Neural progenitor cell (in vitro differentiated cells): ENCODE measurements around the gene PTPRN2. TPM values are rescaled to one million over a fixed set of nuclear protein-coding genes. Genes with fewer than 3 reads are reported as not detected.

Experiments
- DNase-seq: peaks from one replicate; pipeline ENCODE4 v3.0.0-alpha.2; 2016; ENCODE audit warnings: low spot score
- H2AFZ ChIP-seq: fragments of 200-600 bp; sonication (generic); replicated peaks from 2 replicates; pipeline ENCODE4 v1.6.1; 2016; ENCODE audit warnings: antibody characterized with exemption
- H3F3A ChIP-seq: fragments of 200-600 bp; sonication (generic); 2 replicates; pipeline ENCODE4 v1.6.1; 2016; ENCODE audit warnings: antibody characterized with exemption, low read depth
- H3K27ac ChIP-seq: fragments of 200-600 bp; sonication (generic); 2 replicates; pipeline ENCODE4 v1.5.1; 2016; ENCODE audit warnings: mild to moderate bottlenecking
- H3K27me3 ChIP-seq: fragments of 200-600 bp; sonication (generic); 2 replicates; pipeline ENCODE4 v1.6.1; 2016; ENCODE audit warnings: mild to moderate bottlenecking, moderate library complexity
- H3K36me3 ChIP-seq: fragments of 200-600 bp; sonication (generic); 2 replicates; pipeline ENCODE4 v1.5.1; 2016
- H3K4me1 ChIP-seq: fragments of 200-600 bp; sonication (generic); 2 replicates; pipeline ENCODE4 v1.6.1; 2016; ENCODE audit warnings: mixed run types
- H3K4me2 ChIP-seq: fragments of 200-600 bp; sonication (generic); 2 replicates; pipeline ENCODE4 v1.6.1; 2016
- H3K4me3 ChIP-seq: fragments of 200-600 bp; sonication (generic); 2 replicates; pipeline ENCODE4 v1.5.1; 2016
- H3K79me2 ChIP-seq: fragments of 200-600 bp; sonication (generic); 2 replicates; pipeline ENCODE4 v1.6.1; 2016; ENCODE audit warnings: low read depth
- H3K9ac ChIP-seq: fragments of 200-600 bp; sonication (generic); 2 replicates; pipeline ENCODE4 v1.6.1; 2016
- H3K9me3 ChIP-seq: fragments of 200-600 bp; sonication (generic); 2 replicates; pipeline ENCODE4 v1.5.1; 2016; ENCODE audit warnings: low read depth
- H4K20me1 ChIP-seq: fragments of 200-600 bp; sonication (generic); 2 replicates; pipeline ENCODE4 v1.6.1; 2016; ENCODE audit warnings: low read depth
- H3K27ac Mint-ChIP-seq: 3 replicates; pipeline ENCODE4 v1.8.0; 2021; ENCODE audit warnings: mixed read lengths
- H3K27me3 Mint-ChIP-seq: 2 replicates; pipeline ENCODE4 v1.8.0; 2022; ENCODE audit warnings: low read depth, mild to moderate bottlenecking, inconsistent platforms, moderate library complexity, mixed read lengths; ENCODE audit not compliant: insufficient read depth
- H3K36me3 Mint-ChIP-seq: 3 replicates; pipeline ENCODE4 v1.8.0; 2021; ENCODE audit warnings: mixed read lengths
- H3K4me1 Mint-ChIP-seq: 3 replicates; pipeline ENCODE4 v1.8.0; 2021; ENCODE audit warnings: mixed read lengths
- H3K4me3 Mint-ChIP-seq: 3 replicates; pipeline ENCODE4 v1.8.0; 2021; ENCODE audit warnings: mild to moderate bottlenecking, moderate library complexity, mixed read lengths
- H3K9me3 Mint-ChIP-seq: 3 replicates; pipeline ENCODE4 v1.8.0; 2020; ENCODE audit warnings: mixed read lengths
- EZH2 ChIP-seq: fragments of 200-600 bp; sonication (generic); IDR thresholded peaks from 2 replicates; pipeline ENCODE4 v1.6.1; 2017; ENCODE audit warnings: antibody characterized with exemption, mild to moderate bottlenecking, moderate library complexity
- EZH2phosphoT487 ChIP-seq: fragments of 200-600 bp; sonication (generic); IDR thresholded peaks from 2 replicates; pipeline ENCODE4 v1.6.1; 2017; ENCODE audit warnings: antibody characterized with exemption
- total RNA-seq: library from RNA; depleted of rRNA; stranded (reverse); fragments of >200 nt; gene quantifications from 2 replicates; pipeline ENCODE4 v1.2.3, GENCODE V29; 2015; ENCODE audit warnings: low replicate concordance
- TF ChIP-seq, protein P1 (sequence below): fragments of 200-600 bp; sonication (generic); IDR thresholded peaks from 2 replicates; pipeline ENCODE4 v1.5.1; 2017; ENCODE audit warnings: antibody characterized with exemption, mild to moderate bottlenecking

PTPRN2 gene
- total RNA-seq, 1 donor from 2014 or later, result 3.0 TPM

GRCh38 chr7:157970744-157971143, 616.9 kb downstream of the PTPRN2 start:
- no peak overlapping the region for H3K4me3 Mint-ChIP-seq

GRCh38 chr7:157969995-157970394, 617.6 kb downstream of the PTPRN2 start:
- TF ChIP-seq EZH2phosphoT487, result no peak
- TF ChIP-seq, protein P1, sequence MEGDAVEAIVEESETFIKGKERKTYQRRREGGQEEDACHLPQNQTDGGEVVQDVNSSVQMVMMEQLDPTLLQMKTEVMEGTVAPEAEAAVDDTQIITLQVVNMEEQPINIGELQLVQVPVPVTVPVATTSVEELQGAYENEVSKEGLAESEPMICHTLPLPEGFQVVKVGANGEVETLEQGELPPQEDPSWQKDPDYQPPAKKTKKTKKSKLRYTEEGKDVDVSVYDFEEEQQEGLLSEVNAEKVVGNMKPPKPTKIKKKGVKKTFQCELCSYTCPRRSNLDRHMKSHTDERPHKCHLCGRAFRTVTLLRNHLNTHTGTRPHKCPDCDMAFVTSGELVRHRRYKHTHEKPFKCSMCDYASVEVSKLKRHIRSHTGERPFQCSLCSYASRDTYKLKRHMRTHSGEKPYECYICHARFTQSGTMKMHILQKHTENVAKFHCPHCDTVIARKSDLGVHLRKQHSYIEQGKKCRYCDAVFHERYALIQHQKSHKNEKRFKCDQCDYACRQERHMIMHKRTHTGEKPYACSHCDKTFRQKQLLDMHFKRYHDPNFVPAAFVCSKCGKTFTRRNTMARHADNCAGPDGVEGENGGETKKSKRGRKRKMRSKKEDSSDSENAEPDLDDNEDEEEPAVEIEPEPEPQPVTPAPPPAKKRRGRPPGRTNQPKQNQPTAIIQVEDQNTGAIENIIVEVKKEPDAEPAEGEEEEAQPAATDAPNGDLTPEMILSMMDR, result no peak
- TF ChIP-seq EZH2, result no peak
- no peaks in the 10 kb centered on the region for H3K9me3 ChIP-seq
- Mint-ChIP-seq H3K27ac (no peak overlapping the region), H3K27me3 (peaks cover 2% of the 10 kb centered on the region), H3K4me3 (no peak overlapping the region), H3K36me3 (no peaks in the 10 kb centered on the region), H3K4me1 (no peaks in the 10 kb centered on the region), H3K9me3 (peaks cover 4% of the 10 kb centered on the region)
- no peak overlapping the region for H3K4me3 ChIP-seq
- no peaks in the 10 kb centered on the region for H3K36me3 ChIP-seq
- H3K27ac ChIP-seq, result no peak overlapping the region
- H3K4me2 ChIP-seq, result no peak overlapping the region
- H2AFZ ChIP-seq, result no peak overlapping the region
- no peaks in the 10 kb centered on the region for H4K20me1 ChIP-seq
- DNase-seq, result no peak
- no peak overlapping the region for H3K9ac ChIP-seq
- H3K27me3 ChIP-seq, result no peaks in the 10 kb centered on the region
- no peaks in the 10 kb centered on the region for H3K4me1 ChIP-seq
- H3F3A ChIP-seq, result no peaks in the 10 kb centered on the region
- H3K79me2 ChIP-seq, result no peaks in the 10 kb centered on the region

More at GRCh38 chr7:157970744-157971143, 616.9 kb downstream of the PTPRN2 start:
- no peak overlapping the region for H3K4me2 ChIP-seq
- Mint-ChIP-seq H3K27ac (no peak overlapping the region), H3K9me3 (peaks cover 12% of the 10 kb centered on the region), H3K4me1 (no peaks in the 10 kb centered on the region), H3K27me3 (peaks cover 2% of the 10 kb centered on the region), H3K36me3 (peaks cover 4% of the 10 kb centered on the region)
- no peaks in the 10 kb centered on the region for H3K27me3 ChIP-seq
- H3K27ac ChIP-seq, result no peak overlapping the region
- H3K9ac ChIP-seq, result no peak overlapping the region
- no peaks in the 10 kb centered on the region for H3K9me3 ChIP-seq
- H3F3A ChIP-seq, result no peaks in the 10 kb centered on the region
- H3K79me2 ChIP-seq, result no peaks in the 10 kb centered on the region
- TF ChIP-seq EZH2 (no peak), EZH2phosphoT487 (no peak)
- no peaks in the 10 kb centered on the region for H4K20me1 ChIP-seq
- H3K4me1 ChIP-seq, result no peaks in the 10 kb centered on the region
- no peak for DNase-seq
- no peak overlapping the region for H2AFZ ChIP-seq
- no peaks in the 10 kb centered on the region for H3K36me3 ChIP-seq
- no peak overlapping the region for H3K4me3 ChIP-seq

GRCh38 chr7:157966490-157966889, 621.1 kb downstream of the PTPRN2 start:
- Histone ChIP-seq H3K27ac (no peak overlapping the region), H3K4me3 (no peak overlapping the region), H3K9ac (no peak overlapping the region), H3K4me2 (no peak overlapping the region), H3K27me3 (peaks cover 16% of the 10 kb centered on the region), H3K79me2 (no peaks in the 10 kb centered on the region), H2AFZ (no peak overlapping the region), H3K9me3 (no peaks in the 10 kb centered on the region), H3K4me1 (peaks cover 4% of the 10 kb centered on the region), H3F3A (no peaks in the 10 kb centered on the region), H3K36me3 (no peaks in the 10 kb centered on the region), H4K20me1 (no peaks in the 10 kb centered on the region)
- H3K36me3 Mint-ChIP-seq, result no peaks in the 10 kb centered on the region
- H3K4me1 Mint-ChIP-seq, result no peaks in the 10 kb centered on the region
- no peak for DNase-seq
- peaks cover 6% of the 10 kb centered on the region for H3K9me3 Mint-ChIP-seq
- H3K27ac Mint-ChIP-seq, result no peak overlapping the region
- no peak overlapping the region for H3K4me3 Mint-ChIP-seq
- TF ChIP-seq EZH2 (no peak), EZH2phosphoT487 (no peak)
- TF ChIP-seq, protein P1, result no peak
- no peaks in the 10 kb centered on the region for H3K27me3 Mint-ChIP-seq

DNA sequence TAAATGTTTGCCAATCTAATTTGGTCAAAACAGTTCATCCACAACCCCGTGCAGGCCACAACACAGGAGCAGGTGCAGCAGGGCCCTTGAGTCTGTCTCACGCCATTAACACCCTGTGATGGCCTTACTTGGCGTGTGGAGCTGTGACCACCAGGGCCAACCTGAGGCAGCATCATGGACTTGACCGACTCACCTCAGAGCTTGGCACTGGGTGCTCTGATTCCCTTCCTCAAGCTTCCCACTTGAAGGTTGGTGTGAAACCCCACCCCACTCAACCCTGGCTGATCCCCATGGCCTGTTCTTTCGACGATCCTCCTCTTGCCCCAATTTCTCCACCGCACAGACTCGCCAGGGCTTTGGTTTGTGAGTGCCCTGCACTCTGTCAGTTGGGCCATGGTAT, 623.1 kb downstream of the PTPRN2 start:
- Histone ChIP-seq H3K9me3 (no peaks in the 10 kb centered on the region), H3K36me3 (no peaks in the 10 kb centered on the region), H3K4me1 (peaks cover 4% of the 10 kb centered on the region), H3K79me2 (no peaks in the 10 kb centered on the region), H3K27me3 (peaks cover 22% of the 10 kb centered on the region), H3K9ac (no peak overlapping the region), H4K20me1 (no peaks in the 10 kb centered on the region), H2AFZ (no peak overlapping the region), H3K4me3 (no peak overlapping the region), H3K4me2 (no peak overlapping the region), H3K27ac (no peak overlapping the region), H3F3A (no peaks in the 10 kb centered on the region)
- Mint-ChIP-seq H3K9me3 (peaks cover 2% of the 10 kb centered on the region), H3K27me3 (no peaks in the 10 kb centered on the region), H3K4me1 (no peaks in the 10 kb centered on the region), H3K4me3 (no peak overlapping the region), H3K36me3 (no peaks in the 10 kb centered on the region), H3K27ac (no peak overlapping the region)
- DNase-seq, result no peak
- TF ChIP-seq EZH2 (no peak), EZH2phosphoT487 (no peak)
- TF ChIP-seq, protein P1, result no peak
